ENCODE data around the gene PTGR3. TPM values are rescaled to one million over a fixed set of nuclear protein-coding genes. Genes with fewer than 3 reads are reported as not detected.

The PTGR3 gene
- total and polyA plus RNA-seq, 2 experiments from 2014 or later = 17.4 to 21.1 TPM

DNA sequence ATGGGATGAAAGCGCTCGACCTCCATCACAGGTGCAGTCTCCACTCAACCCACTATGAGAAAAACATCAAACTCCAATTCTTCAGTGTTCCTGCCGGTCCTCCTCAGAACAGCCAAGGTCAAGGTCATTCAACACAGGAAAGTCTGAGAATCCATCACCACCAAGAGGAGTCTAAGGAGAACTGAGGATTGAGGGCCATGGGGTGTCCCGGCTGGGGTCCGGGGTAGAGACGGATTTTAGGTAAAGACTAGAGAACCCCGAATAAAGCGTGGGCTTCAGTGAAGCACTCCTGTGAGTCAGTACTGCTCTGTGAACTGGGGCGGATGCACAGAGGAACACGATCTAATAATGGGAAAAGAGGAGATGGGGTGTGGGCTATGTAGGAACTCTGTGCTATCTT lies 41.8 kb downstream of the PTGR3 start:
- H3K4me1 ChIP-seq (ENCODE audit: low read depth) = peaks cover 17% of the 10 kb centered on the region
- H3K27ac ChIP-seq = no peak overlapping the region
- DNase-seq (ENCODE audit: low read depth in 1 of 2, low spot score in 1 of 2) = no peak
- no peak overlapping the region for H3K4me3 ChIP-seq
- H3K36me3 ChIP-seq = no peaks in the 10 kb centered on the region
- TF ChIP-seq, protein P1, sequence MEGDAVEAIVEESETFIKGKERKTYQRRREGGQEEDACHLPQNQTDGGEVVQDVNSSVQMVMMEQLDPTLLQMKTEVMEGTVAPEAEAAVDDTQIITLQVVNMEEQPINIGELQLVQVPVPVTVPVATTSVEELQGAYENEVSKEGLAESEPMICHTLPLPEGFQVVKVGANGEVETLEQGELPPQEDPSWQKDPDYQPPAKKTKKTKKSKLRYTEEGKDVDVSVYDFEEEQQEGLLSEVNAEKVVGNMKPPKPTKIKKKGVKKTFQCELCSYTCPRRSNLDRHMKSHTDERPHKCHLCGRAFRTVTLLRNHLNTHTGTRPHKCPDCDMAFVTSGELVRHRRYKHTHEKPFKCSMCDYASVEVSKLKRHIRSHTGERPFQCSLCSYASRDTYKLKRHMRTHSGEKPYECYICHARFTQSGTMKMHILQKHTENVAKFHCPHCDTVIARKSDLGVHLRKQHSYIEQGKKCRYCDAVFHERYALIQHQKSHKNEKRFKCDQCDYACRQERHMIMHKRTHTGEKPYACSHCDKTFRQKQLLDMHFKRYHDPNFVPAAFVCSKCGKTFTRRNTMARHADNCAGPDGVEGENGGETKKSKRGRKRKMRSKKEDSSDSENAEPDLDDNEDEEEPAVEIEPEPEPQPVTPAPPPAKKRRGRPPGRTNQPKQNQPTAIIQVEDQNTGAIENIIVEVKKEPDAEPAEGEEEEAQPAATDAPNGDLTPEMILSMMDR (IDR thresholded peaks at IDR 0.05; ENCODE audit: low read depth, low read length) = no peak
- H3K9me3 ChIP-seq (ENCODE audit: low read depth) = no peaks in the 10 kb centered on the region
- no peaks in the 10 kb centered on the region for H3K27me3 ChIP-seq

DNA sequence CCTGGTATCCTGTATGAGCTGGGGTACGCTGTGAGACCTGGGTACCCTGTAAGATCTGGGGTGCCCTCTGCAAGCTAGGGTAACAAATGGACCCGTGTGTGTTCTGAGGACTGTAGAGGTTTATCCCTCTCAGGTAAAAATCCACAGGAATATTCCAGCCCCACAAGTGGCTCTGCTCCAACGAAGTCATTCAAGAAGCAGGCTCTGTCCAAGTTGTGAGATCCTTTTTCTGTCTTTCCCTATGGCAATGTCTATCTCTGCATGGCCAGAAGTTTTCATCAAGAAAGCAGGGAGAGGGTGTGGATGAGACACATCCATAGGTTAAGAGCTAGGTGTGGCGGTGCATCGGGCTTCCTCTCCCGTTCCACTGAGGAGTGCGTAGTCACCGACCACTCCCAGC lies 43.0 kb downstream of the PTGR3 start:
- TF ChIP-seq, protein P1 (IDR thresholded peaks at IDR 0.05; ENCODE audit: low read depth, low read length) = no peak
- peaks cover 17% of the 10 kb centered on the region for H3K4me1 ChIP-seq (ENCODE audit: low read depth)
- DNase-seq (ENCODE audit: low read depth in 1 of 2, low spot score in 1 of 2) = no peak
- H3K9me3 ChIP-seq (ENCODE audit: low read depth) = no peaks in the 10 kb centered on the region
- H3K27ac ChIP-seq = no peak overlapping the region
- H3K36me3 ChIP-seq = no peaks in the 10 kb centered on the region
- H3K4me3 ChIP-seq = no peak overlapping the region
- no peaks in the 10 kb centered on the region for H3K27me3 ChIP-seq

DNA sequence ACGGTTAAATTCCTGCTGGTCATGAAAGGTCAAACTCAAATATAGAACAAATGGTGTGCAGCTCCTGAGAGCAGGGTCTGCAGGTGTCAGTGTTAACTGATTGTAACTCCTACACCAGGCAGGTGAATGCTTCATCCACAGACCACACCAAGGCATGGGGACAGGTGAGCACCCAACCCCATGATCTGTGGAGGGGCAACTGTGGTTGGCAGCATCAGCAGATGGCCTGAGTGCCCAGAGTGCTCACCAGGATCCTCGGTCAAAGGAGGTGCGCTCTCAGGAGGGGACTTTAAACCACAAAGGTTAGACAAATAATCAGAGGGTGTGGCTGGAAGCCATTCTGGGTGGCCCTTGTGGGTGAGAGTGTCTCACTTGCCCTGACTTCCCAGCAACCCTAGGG lies 44.5 kb downstream of the PTGR3 start:
- Histone ChIP-seq H3K4me3 (no peak overlapping the region), H3K9me3 (ENCODE audit: low read depth) (no peaks in the 10 kb centered on the region), H3K4me1 (ENCODE audit: low read depth) (peaks cover 18% of the 10 kb centered on the region), H3K36me3 (no peaks in the 10 kb centered on the region), H3K27me3 (no peaks in the 10 kb centered on the region), H3K27ac (no peak overlapping the region)
- TF ChIP-seq, protein P1 (IDR thresholded peaks at IDR 0.05; ENCODE audit: low read depth, low read length) = no peak
- no peak for DNase-seq (ENCODE audit: low read depth in 1 of 2, low spot score in 1 of 2)

DNA sequence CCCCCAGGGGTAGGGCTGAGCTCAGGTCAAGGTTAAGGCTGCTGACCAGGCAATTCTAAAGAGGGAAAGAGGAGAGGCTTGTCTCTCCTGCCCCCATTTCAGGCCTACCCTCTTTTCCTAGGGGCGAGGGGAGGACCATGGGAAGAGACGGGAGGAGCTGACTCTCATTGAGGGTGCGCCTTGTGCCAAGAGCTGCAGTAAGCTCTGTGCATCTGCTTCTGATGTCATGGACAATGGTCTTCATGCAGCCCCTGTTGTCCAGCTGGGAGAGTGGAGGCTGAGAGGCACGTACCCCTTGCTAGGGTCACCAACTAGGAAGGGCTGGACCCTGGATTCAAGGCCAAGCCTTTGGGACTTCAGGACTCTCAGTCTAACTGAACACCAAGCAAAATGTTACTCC lies 45.2 kb downstream of the PTGR3 start:
- no peaks in the 10 kb centered on the region for H3K27me3 ChIP-seq
- no peak overlapping the region for H3K27ac ChIP-seq
- TF ChIP-seq, protein P1 (IDR thresholded peaks at IDR 0.05; ENCODE audit: low read depth, low read length) = no peak
- H3K4me1 ChIP-seq (ENCODE audit: low read depth) = peaks cover 10% of the 10 kb centered on the region
- H3K4me3 ChIP-seq = no peak overlapping the region
- no peaks in the 10 kb centered on the region for H3K9me3 ChIP-seq (ENCODE audit: low read depth)
- no peak for DNase-seq (ENCODE audit: low read depth in 1 of 2, low spot score in 1 of 2)
- no peaks in the 10 kb centered on the region for H3K36me3 ChIP-seq

DNA sequence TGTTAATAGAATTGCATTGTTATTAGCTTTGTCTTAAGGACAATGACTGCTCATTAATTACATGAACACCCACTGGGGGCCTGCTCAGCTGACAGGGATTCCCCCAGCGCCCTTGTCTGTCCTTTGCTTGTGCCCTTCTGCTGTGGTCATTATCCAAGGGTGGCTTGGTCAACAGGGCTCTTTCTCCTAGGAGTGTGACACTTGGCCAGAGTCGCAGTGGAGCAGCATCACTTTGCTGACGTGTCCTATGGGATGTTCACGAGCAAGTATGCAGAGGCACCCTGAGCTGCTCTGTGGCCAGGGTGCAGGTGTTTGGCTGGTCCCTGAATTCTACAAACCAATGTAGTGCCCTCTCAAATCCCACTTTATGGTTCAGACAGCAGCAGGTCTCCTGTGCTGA lies 46.0 kb downstream of the PTGR3 start:
- H3K27me3 ChIP-seq = no peaks in the 10 kb centered on the region
- no peaks in the 10 kb centered on the region for H3K9me3 ChIP-seq (ENCODE audit: low read depth)
- no peaks in the 10 kb centered on the region for H3K36me3 ChIP-seq
- H3K4me3 ChIP-seq = no peak overlapping the region
- TF ChIP-seq, protein P1 (IDR thresholded peaks at IDR 0.05; ENCODE audit: low read depth, low read length) = no peak
- H3K27ac ChIP-seq = no peak overlapping the region
- no peak for DNase-seq (ENCODE audit: low read depth in 1 of 2, low spot score in 1 of 2)
- H3K4me1 ChIP-seq (ENCODE audit: low read depth) = peaks cover 3% of the 10 kb centered on the region

DNA sequence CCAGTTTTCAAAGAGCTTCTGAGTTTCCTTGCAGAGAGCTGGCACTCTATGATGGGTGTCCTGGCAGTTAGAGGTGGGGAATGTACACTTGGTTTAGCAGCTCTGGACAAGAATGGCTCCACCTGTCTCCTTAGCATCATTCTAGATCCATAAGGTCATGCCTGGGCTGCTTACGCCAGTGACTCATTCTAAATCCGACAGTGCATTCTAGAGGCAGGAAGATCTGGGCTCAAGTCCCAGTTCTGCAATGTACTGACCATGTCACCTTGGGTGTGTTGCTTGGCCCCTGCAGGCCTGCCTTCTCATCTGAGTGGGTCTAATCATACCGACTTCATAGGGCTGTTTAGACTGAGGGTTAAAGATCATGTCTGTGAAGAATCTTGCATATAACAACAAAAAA lies 46.5 kb downstream of the PTGR3 start:
- TF ChIP-seq, protein P1 (IDR thresholded peaks at IDR 0.05; ENCODE audit: low read depth, low read length) = no peak
- H3K4me1 ChIP-seq (ENCODE audit: low read depth) = peaks cover 3% of the 10 kb centered on the region

More for the DNA sequence above, 46.5 kb downstream of the PTGR3 start:
- H3K36me3 ChIP-seq = no peaks in the 10 kb centered on the region
- H3K4me3 ChIP-seq = no peak overlapping the region
- no peaks in the 10 kb centered on the region for H3K27me3 ChIP-seq
- H3K9me3 ChIP-seq (ENCODE audit: low read depth) = no peaks in the 10 kb centered on the region
- no peak overlapping the region for H3K27ac ChIP-seq
- DNase-seq (ENCODE audit: low read depth in 1 of 2, low spot score in 1 of 2) = peak in 1 of 2 donors; percentile 29
